GM12878 (cell line): ENCODE measurements around the gene PERM1. TPM values are rescaled to one million over a fixed set of nuclear protein-coding genes. Genes with fewer than 3 reads are reported as not detected.
A peak's percentile ranks its signal among the peaks of the same experiment; 100 is the strongest.

Experiments
- ATAC-seq: fragments of 200-7000 bp; cut with Tn5 transposase; 3 replicates; pipeline ENCODE4 v1.9.1; 2020; ENCODE audit warnings: mild to moderate bottlenecking, moderate library complexity
- BruUV-seq: library from RNA; stranded (reverse); fragments of 400-500 nt; replicated peaks from 2 replicates; lab custom pipeline; 2021; lab: Mats Ljungman, UMichigan
- CTCF ChIA-PET: fragments of 300-600 bp; sonication (Branson Sonifier 250); formaldehyde crosslinking; extraction: SDS; loops from one replicate; lab custom pipeline; 2021; ENCODE audit warnings: inconsistent platforms; lab: Yijun Ruan, JAX
- POLR2A ChIA-PET: fragments of 350-600 bp; formaldehyde crosslinking; extraction: SDS; loops from one replicate; lab custom pipeline; 2021; ENCODE audit warnings: inconsistent platforms; lab: Charles Lee
- RAD21 ChIA-PET: fragments of 300-600 bp; sonication (Branson Sonifier 250); formaldehyde crosslinking; loops from one replicate; lab custom pipeline; 2023; ENCODE audit warnings: antibody characterized with exemption; ENCODE audit not compliant: unreplicated experiment; lab: Charles Lee
- SMC1A ChIA-PET: fragments of 300-600 bp; sonication (Branson Sonifier 250); formaldehyde crosslinking; loops from one replicate; lab custom pipeline; 2023; ENCODE audit not compliant: unreplicated experiment, uncharacterized antibody; lab: Charles Lee
- DNase-seq: peaks from one replicate; pipeline ENCODE4 v3.0.0-alpha.2; 2011; ENCODE audit warnings: low read depth, low spot score
- FAIRE-seq: peaks from 3 replicates; lab custom pipeline; 2011; peaks lifted over from hg19 to GRCh38; lab: Jason Lieb, UNC
- H2AFZ ChIP-seq: 2 replicates; pipeline ENCODE4 v1.6.0; 2011; ENCODE audit warnings: low read depth, low read length, control low read depth; ENCODE audit not compliant: control insufficient read depth
- H3K27ac ChIP-seq: 2 replicates; pipeline ENCODE4 v1.5.1; 2011; ENCODE audit warnings: control low read depth; ENCODE audit not compliant: control insufficient read depth, insufficient read depth
- H3K27me3 ChIP-seq, 2 experiments: replicated peaks in 1 of 2; 2 replicates each; pipeline versions ENCODE4 v1.6.0 to v1.6.1; 2011; ENCODE audit warnings: low read length in 1 of 2; ENCODE audit not compliant: control insufficient read depth in 2 of 2, insufficient read depth in 2 of 2
- H3K36me3 ChIP-seq, 2 experiments: 2 replicates each; pipeline ENCODE4 v1.5.1; 2011; ENCODE audit warnings: low read length in 1 of 2; ENCODE audit not compliant: control insufficient read depth in 2 of 2, insufficient read depth in 2 of 2
- H3K4me1 ChIP-seq: 2 replicates; pipeline ENCODE4 v1.6.1; 2011; ENCODE audit warnings: mild to moderate bottlenecking, low read length, moderate library complexity, mixed read lengths; ENCODE audit not compliant: control insufficient read depth, insufficient read depth
- H3K4me2 ChIP-seq: 2 replicates; pipeline ENCODE4 v1.6.0; 2011; ENCODE audit warnings: control low read depth; ENCODE audit not compliant: control insufficient read depth, insufficient read depth
- H3K4me3 ChIP-seq: fragments of 200-600 bp; sonication (generic); 2 replicates; pipeline ENCODE4 v1.5.1; 2016
- H3K79me2 ChIP-seq: 2 replicates; pipeline ENCODE4 v1.6.0; 2011; ENCODE audit warnings: low read length; ENCODE audit not compliant: control insufficient read depth, insufficient read depth
- H3K9ac ChIP-seq: 2 replicates; pipeline ENCODE4 v1.8.0; 2011; ENCODE audit warnings: low read length, control low read depth, mixed read lengths; ENCODE audit not compliant: control insufficient read depth, insufficient read depth
- H3K9me3 ChIP-seq: replicated peaks from 3 replicates; pipeline ENCODE4 v1.5.1; 2011; ENCODE audit warnings: mild to moderate bottlenecking, low read length; ENCODE audit not compliant: control insufficient read depth, insufficient read depth
- H4K20me1 ChIP-seq: 2 replicates; pipeline ENCODE4 v1.6.0; 2011; ENCODE audit not compliant: control insufficient read depth, insufficient read depth
- CEBPZ ChIP-seq: fragments of 150-350 bp; IDR thresholded peaks from 2 replicates; pipeline ENCODE4 v1.6.1; 2016; ENCODE audit warnings: low read depth, low read length
- FOXK2 ChIP-seq: fragments of 450-650 bp; IDR thresholded peaks from 2 replicates; pipeline ENCODE4 v1.6.1; 2017; ENCODE audit warnings: mild to moderate bottlenecking, moderate library complexity
- NKRF ChIP-seq: fragments of 450-650 bp; conservative IDR thresholded peaks from 2 replicates; pipeline ENCODE4 v1.6.1; 2017; ENCODE audit warnings: mild to moderate bottlenecking, moderate library complexity
- POLR2A ChIP-seq: IDR thresholded peaks from 2 replicates; pipeline ENCODE4 v1.6.1; 2011; ENCODE audit warnings: low read depth, mild to moderate bottlenecking, low read length
- TCF7 ChIP-seq: IDR thresholded peaks from 2 replicates; pipeline ENCODE4 v1.6.1; 2014; ENCODE audit warnings: antibody characterized with exemption, borderline replicate concordance
- ZNF217 ChIP-seq: fragments of 450-650 bp; IDR thresholded peaks from 2 replicates; pipeline ENCODE4 v1.6.1; 2017; ENCODE audit warnings: antibody characterized with exemption, mild to moderate bottlenecking
- WGBS: methylation state at CpG from one replicate; pipeline ENCODE4 v1.1.6; 2016; ENCODE audit warnings: low lambda C conversion rate; ENCODE audit not compliant: insufficient replicate concordance, insufficient coverage; ENCODE audit errors: missing lambda C conversion rate; 5-methylcytosine and 5-hydroxymethylcytosine counted together
- in situ Hi-C: fragments of 300-500 bp; cut with MboI; formaldehyde crosslinking; loops from 9 replicates; pipeline ENCODE4 v1.14.3; 2018; ENCODE audit warnings: mixed read lengths
- intact Hi-C: fragments of 100-400 bp; cut with micrococcal nuclease; formaldehyde crosslinking; loops from one replicate; pipeline ENCODE4 v1.14.2; 2022; ENCODE audit not compliant: unreplicated experiment
- polyA plus RNA-seq, 11 experiments: library from polyadenylated mRNA; depleted of rRNA in 4 of 11; unstranded in 6 of 11; stranded (reverse) in 5 of 11; fragments of >200 nt; fragmentation: Nextera tagmentation in 4 of 11; fragmentation: Illumina TruSeq in 1 of 11; extraction: Ambion mirVana in 4 of 11; extraction: Trizol in 1 of 11; gene quantifications; 1 replicate in 1 of 11; 2 replicates in 10 of 11; pipeline versions ENCODE4 v1.2.1 to v1.2.3, GENCODE V29; 2011 to 2016; ENCODE audit warnings: inconsistent platforms in 2 of 11, missing spikeins in 2 of 11, low read depth in 1 of 11
- total RNA-seq, 4 experiments: library from RNA; depleted of rRNA in 3 of 4; stranded (reverse); fragments of >200 nt in 3 of 4; fragmentation: Illumina TruSeq in 1 of 4; extraction: Trizol in 1 of 4; gene quantifications; 2 replicates each; pipeline versions ENCODE4 v1.2.1 to v1.2.3, GENCODE V29; 2013 to 2021
- TF ChIP-seq, protein P1 (sequence below): IDR thresholded peaks from 2 replicates; pipeline ENCODE4 v1.6.1; 2012; ENCODE audit warnings: low read depth, low read length, improper control_type of control experiment

Gene PERM1
- total and polyA plus RNA-seq, 10 of the 15 experiments (the other 5 are each of a cell fraction or from before 2014, with no cell fraction given), result not detected

GRCh38 chr1:953524-954320 is 28.2 kb downstream of the PERM1 start:
- WGBS, result 95% methylated on average over 32 of the region's 32 CpGs
- peaks cover 22 to 55% of the 10 kb centered on the region in 2 experiments for H3K36me3 ChIP-seq
- RAD21 ChIA-PET, result no interaction called here
- peaks cover 10% of the 10 kb centered on the region for H3K4me1 ChIP-seq
- no peaks in the 10 kb centered on the region for H3K27me3 ChIP-seq
- BruUV-seq, result no TSS peak
- H3K9ac ChIP-seq, result no peak overlapping the region
- H3K9me3 ChIP-seq, result no peaks in the 10 kb centered on the region
- TF ChIP-seq POLR2A (peak; percentile 5; the same call in 1 of the 2 replicates), TCF7 (no peak)
- DNase-seq (no peak), ATAC-seq (no peak), FAIRE-seq (no peak)
- no peak overlapping the region for H2AFZ ChIP-seq
- no peak overlapping the region for H3K4me3 ChIP-seq
- H3K79me2 ChIP-seq, result peaks cover 16% of the 10 kb centered on the region
- POLR2A ChIA-PET, result no interaction called here
- peaks cover 5% of the 10 kb centered on the region for H4K20me1 ChIP-seq
- intact Hi-C loops (no loop called here), in situ Hi-C loops (no loop called here)
- H3K27ac ChIP-seq, result no peak overlapping the region
- CTCF ChIA-PET, result no interaction called here
- SMC1A ChIA-PET, result no interaction called here
- no peak overlapping the region for H3K4me2 ChIP-seq

- H3K9ac ChIP-seq, result no peak overlapping the region
- POLR2A ChIA-PET, result no interaction called here
- no peak for ATAC-seq
- TF ChIP-seq CEBPZ (no peak), ZNF217 (no peak), FOXK2 (no peak), NKRF (no peak)
- TF ChIP-seq, protein P1, sequence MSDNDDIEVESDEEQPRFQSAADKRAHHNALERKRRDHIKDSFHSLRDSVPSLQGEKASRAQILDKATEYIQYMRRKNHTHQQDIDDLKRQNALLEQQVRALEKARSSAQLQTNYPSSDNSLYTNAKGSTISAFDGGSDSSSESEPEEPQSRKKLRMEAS, result no peak
Measured at GRCh38 chr1:952603-953002, 29.3 kb downstream of the PERM1 start.

More at GRCh38 chr1:952603-953002, 29.3 kb downstream of the PERM1 start:
- peaks cover 5% of the 10 kb centered on the region for H4K20me1 ChIP-seq
- SMC1A ChIA-PET, result no interaction called here
- H3K4me1 ChIP-seq, result peaks cover 8% of the 10 kb centered on the region
- CTCF ChIA-PET, result no interaction called here
- DNase-seq, result no peak
- WGBS, result 92% methylated on average over 7 of the region's 7 CpGs
- no peak overlapping the region for H2AFZ ChIP-seq
- BruUV-seq, result no TSS peak
- RAD21 ChIA-PET, result no interaction called here
- H3K79me2 ChIP-seq, result peaks cover 6% of the 10 kb centered on the region
- no peak overlapping the region for H3K4me3 ChIP-seq
- H3K27me3 ChIP-seq, result no peaks in the 10 kb centered on the region
- no peak overlapping the region for H3K27ac ChIP-seq
- in situ Hi-C loops, result no loop called here
- no peak overlapping the region for H3K4me2 ChIP-seq
- H3K36me3 ChIP-seq, result peaks cover 27 to 61% of the 10 kb centered on the region in 2 experiments
- H3K9me3 ChIP-seq, result no peaks in the 10 kb centered on the region
- FAIRE-seq, result no peak
- intact Hi-C loops, result no loop called here
